Anterior cingulate cortex (tissue), 58 donors: ENCODE results near the gene CGREF1.
A peak's percentile ranks its signal among the peaks of the same experiment; 100 is the strongest.
"Not testable (repeated sequence)": the region's sequence is repeated elsewhere in the genome, so short reads cannot be mapped to it uniquely, and the experiment has no call there.

ENCODE experiments used
- DNase-seq, 58 donors: peaks; one replicate each; lab custom pipeline; 2025; lab: John Stamatoyannopoulos, UW

CGREF1 gene

GRCh38 chr2:27078267-27079194 is 40.4 kb downstream of the CGREF1 start, which contains the start of gene EMILIN1:
TSS of gene EMILIN1 (plus strand) at chr2:27078615. CDS start at chr2:27079066, 451 bp downstream.
- peak in 53 of 58 donors; percentile 14 to 84 (median 51) for DNase-seq

- no peak for DNase-seq
These were observed 41.7 kb downstream of the CGREF1 start for GRCh38 chr2:27077231-27077630.

- DNase-seq: no peak
These were observed 42.6 kb downstream of the CGREF1 start for GRCh38 chr2:27076323-27076722.

GRCh38 chr2:27075566-27075871 is 43.4 kb downstream of the CGREF1 start:
- not testable (repeated sequence) for DNase-seq

GRCh38 chr2:27074738-27075565 is 44.0 kb downstream of the CGREF1 start:
- peak in 4 of 58 donors; percentile 6 to 19 (median 13) for DNase-seq

- no peak for DNase-seq
These were observed 45.1 kb downstream of the CGREF1 start for GRCh38 chr2:27073782-27074181.

GRCh38 chr2:27072920-27073319 is 46.0 kb downstream of the CGREF1 start:
- no peak for DNase-seq

- peak in 32 of 58 donors; percentile 9 to 63 (median 39) for DNase-seq
These were observed 46.7 kb downstream of the CGREF1 start for GRCh38 chr2:27071990-27072830.

GRCh38 chr2:27071277-27071989 is 47.5 kb downstream of the CGREF1 start, which contains the start of gene OST4:
TSS of gene OST4 (minus strand) at chr2:27071654.
- peak; percentile 26 to 96 (median 92) for DNase-seq

GRCh38 chr2:27070653-27071276 is 48.2 kb downstream of the CGREF1 start:
- DNase-seq: no peak

- DNase-seq: no peak
These were observed 48.8 kb downstream of the CGREF1 start for GRCh38 chr2:27069961-27070618.

GRCh38 chr2:27069436-27069835 is 49.5 kb downstream of the CGREF1 start:
- DNase-seq: no peak

- no peak for DNase-seq
These were observed 51.5 kb downstream of the CGREF1 start for GRCh38 chr2:27067385-27067784.

- no peak for DNase-seq
These were observed 53.8 kb downstream of the CGREF1 start for GRCh38 chr2:27065128-27065527.

GRCh38 chr2:27060323-27060722 is 58.6 kb downstream of the CGREF1 start:
- DNase-seq: no peak

GRCh38 chr2:27059141-27059820 is 59.6 kb downstream of the CGREF1 start:
- no peak for DNase-seq

- no peak for DNase-seq
These were observed 60.7 kb downstream of the CGREF1 start for GRCh38 chr2:27058210-27058609.

- no peak for DNase-seq
These were observed 61.7 kb downstream of the CGREF1 start for GRCh38 chr2:27057184-27057583.
